GM21367 (cell line): Measurements from ENCODE around the gene DGKQ.

Source experiments
- ATAC-seq: cut with Tn5 transposase; IDR thresholded peaks from one replicate; pipeline ENCODE4 v1.9.1; 2021; ENCODE audit not compliant: unreplicated experiment

DGKQ gene, protein sequence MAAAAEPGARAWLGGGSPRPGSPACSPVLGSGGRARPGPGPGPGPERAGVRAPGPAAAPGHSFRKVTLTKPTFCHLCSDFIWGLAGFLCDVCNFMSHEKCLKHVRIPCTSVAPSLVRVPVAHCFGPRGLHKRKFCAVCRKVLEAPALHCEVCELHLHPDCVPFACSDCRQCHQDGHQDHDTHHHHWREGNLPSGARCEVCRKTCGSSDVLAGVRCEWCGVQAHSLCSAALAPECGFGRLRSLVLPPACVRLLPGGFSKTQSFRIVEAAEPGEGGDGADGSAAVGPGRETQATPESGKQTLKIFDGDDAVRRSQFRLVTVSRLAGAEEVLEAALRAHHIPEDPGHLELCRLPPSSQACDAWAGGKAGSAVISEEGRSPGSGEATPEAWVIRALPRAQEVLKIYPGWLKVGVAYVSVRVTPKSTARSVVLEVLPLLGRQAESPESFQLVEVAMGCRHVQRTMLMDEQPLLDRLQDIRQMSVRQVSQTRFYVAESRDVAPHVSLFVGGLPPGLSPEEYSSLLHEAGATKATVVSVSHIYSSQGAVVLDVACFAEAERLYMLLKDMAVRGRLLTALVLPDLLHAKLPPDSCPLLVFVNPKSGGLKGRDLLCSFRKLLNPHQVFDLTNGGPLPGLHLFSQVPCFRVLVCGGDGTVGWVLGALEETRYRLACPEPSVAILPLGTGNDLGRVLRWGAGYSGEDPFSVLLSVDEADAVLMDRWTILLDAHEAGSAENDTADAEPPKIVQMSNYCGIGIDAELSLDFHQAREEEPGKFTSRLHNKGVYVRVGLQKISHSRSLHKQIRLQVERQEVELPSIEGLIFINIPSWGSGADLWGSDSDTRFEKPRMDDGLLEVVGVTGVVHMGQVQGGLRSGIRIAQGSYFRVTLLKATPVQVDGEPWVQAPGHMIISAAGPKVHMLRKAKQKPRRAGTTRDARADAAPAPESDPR

DNA sequence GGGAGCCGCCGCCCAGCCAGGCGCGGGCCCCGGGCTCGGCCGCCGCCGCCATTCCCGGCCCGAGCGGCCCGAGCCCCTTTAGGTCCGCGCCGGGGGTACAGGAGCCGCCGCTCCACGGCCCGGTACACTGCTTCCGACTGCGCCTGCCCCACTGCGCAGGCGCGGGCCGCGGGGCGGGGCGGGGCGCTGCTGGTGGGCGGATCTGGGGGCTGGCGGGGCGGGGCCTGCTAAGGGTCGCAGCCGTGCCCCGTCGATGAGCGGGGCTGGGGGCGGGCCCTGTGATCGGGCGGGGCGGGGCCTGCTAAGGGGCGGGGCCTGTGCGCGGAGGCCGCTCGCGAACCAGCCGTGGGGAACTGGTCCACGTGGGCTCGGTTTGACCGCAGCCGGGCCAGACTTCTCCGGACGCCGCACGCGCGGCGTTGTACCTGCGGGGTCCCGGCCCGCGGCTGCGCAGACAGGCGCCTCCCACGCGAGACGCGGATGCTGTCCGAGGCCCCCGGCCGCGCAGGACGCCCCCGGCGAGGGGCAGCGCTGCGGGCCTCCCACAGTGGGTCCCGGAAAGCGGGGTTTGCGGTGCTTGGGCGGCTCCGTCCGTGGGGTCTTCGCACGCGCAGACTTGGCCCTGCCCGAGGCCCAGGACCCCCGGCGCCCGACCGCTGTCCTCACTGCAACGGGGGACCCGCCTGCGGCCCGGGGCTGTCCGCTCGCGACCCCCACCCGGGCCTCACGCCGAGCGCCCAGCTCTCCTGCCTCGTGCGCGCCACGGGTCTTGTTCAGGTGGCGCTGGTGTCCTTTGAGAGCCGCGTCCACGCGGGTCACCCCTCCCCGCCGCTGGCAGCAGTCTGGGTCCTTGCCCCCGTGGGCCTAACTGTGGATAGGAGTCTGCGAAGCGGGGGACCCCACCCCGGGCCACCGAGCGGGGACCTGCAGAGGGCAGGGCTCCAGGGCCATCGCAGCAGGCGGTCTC is at the start of gene DGKQ:
Gene DGKQ, minus strand, starts transcription at position 139 of the 967 bp plus-strand sequence. Its CDS starts 87 bp downstream, at position 52.
- peak; percentile 52 for ATAC-seq

DNA sequence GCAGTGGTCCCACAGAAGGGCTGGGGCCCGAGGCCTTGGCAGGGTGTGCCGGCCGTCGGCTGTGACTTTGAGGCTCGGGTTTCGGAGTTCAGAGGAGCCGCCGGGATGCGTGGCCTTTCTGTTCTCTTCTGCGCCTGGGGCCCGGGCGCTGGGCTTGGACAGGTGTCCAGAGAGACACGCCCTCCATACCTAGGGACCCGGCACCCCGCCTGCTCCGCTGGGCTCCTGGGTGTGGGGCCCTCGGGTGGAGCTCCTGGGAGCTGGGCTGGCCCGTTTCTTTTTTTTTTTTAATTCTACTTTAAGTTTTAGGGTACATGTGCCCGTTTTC is 49.3 kb upstream of the DGKQ start:
- no peak for ATAC-seq

DNA sequence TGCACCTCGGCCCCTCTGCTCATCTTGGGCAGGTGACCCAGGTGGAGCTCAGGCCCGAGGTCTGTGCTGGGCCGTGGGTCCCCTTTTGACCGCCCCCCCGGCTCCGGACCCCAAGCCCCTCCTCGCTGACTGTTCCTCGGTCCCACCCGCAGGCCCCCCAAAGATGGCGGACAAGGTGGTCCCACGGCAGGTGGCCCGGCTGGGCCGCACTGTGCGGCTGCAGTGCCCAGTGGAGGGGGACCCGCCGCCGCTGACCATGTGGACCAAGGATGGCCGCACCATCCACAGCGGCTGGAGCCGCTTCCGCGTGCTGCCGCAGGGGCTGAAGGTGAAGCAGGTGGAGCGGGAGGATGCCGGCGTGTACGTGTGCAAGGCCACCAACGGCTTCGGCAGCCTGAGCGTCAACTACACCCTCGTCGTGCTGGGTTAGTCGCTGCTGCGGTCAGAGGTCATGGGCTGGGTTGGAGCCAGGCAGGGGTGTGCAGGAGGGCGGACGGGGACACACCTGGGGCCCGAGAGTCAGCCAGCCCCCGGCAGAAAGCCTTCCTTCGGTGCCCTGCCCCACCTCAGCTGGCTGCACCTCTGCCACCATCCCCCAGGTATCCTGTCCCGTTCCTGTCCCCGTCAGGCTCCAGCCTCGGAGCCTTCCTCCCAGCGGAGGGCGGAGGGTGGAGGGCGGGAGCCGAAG is 48.8 kb upstream of the DGKQ start:
- no peak for ATAC-seq

DNA sequence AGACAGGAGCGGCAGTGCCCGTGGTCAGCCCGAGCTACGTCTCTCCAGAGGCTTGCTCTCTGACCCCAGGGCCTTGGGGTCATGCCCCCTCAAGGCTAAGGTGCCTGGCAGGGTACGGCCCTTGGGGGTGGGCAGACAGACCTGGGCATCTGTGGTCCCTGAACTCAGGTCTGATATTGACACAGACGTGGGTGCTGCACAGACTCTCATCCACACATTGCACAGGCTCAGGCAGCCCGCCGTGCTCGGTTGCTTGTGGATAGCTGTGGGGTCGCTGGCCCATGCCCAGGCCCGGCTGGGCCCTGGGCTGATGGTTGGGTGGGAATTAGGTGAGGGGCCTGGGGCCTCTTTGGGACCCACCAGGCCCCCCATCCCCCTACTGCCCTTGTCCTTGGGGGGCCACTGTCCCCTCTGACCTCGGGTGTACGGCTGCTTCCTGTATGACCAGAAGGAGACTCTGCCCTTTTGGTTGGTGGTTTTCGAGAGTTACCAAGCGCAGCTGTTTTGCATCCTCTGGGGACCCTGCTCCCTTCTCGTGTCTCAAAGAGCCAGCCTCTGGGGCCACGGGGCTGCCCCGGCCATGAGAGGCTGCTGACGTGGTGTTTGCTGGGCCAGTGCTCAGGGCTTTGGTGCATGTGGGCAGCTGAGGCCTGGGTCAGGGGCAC is 48.1 kb upstream of the DGKQ start:
- ATAC-seq: peak; percentile 50

DNA sequence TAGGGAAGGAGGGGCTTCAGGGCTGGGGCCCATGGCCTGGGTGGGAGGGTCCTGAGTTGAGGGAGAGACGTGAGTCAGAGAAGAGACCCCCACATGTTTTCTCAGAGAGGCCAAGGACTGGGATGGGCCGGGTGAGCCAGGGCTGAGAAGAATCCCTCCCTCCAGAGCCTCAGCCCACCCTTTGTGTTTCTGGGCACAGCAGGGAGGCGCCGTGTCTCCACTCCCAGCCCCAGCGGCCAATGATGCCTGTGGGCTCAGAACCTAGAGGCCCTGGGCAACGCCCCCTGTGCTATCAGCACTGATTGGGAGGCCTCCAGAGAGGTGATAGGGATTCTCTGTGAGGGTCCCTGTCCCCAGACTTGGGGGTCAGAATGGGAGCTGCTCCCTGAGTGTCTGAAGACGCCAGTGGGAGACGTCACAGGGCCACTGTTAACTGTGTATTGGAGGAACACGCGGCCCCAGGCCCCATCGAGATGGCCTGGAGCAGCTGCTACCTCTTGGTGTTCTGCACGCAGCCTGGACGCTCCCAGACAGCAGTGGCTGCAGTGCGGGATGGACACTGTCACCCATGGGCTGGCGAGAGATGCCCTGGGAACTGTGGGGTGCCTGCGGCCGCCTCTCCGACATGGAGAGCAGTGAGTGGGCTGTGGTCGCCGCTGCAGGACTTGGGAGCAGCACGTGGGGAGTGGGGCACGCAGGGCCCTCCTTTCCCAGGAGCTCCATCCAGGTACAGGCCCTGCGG is 46.5 kb upstream of the DGKQ start:
- no peak for ATAC-seq

DNA sequence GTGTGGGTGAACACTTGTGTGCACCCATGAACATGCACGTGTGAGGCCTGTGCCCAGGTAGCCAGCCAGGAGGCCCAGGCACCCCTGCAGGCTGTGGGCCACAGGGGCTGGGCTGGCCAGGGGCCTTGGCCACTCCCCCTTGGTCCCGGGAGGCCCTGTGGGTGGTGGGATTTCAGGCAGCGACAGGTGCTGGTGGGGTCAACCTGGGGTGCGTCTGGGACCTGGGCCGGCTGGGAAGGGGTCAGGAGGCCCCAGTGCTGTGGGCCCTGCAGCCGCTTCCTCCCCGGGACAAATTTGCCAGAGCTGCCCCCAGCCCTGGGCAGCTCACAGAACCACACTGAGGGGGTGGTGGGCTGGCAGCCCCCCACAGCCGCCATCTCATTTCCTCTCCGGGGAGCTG is 46.0 kb upstream of the DGKQ start:
- no peak for ATAC-seq

DNA sequence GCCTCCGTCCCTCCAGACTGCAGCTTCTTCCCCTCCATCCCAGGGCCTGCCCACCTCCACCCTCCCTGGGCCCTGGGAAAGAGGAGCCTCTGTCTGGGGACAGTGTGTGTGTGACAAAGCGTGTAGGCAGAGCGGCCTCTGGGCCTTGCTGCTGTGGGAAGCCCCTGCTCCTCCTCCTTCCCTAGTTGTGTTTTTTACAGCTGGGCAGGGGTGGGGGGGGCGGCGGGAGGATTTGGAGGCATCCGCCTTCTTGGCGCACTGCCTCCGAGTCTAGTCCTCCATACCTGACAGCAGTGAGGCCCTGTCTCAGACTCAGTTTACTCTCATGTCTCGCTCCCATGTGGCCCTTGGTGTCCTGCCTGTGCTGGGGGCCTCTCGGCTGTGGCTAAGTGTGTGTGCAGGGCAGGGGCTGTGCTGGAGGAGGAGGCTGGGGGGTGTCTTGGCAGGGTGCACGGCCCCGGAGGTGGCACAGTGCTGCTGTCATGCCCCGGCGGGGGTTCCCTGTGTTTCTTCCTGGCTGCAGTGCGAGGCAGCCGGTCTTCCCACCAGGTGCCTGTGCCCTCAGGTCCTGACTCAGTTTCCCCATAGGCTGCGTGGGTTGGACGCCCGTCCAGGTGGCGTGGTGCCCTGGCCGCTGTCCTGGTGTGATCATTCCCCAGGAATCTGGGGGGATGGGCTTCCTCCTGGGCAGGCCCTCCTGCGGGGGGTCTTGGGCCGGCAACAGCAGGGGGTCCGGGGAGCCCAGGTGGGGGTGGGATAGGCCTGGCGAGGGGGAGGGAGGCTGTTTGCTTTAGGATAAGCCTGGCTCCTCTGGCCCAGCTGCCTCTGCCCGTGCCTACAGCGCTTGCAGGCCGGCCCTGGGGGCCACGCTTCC is 45.0 kb upstream of the DGKQ start:
- no peak for ATAC-seq

DNA sequence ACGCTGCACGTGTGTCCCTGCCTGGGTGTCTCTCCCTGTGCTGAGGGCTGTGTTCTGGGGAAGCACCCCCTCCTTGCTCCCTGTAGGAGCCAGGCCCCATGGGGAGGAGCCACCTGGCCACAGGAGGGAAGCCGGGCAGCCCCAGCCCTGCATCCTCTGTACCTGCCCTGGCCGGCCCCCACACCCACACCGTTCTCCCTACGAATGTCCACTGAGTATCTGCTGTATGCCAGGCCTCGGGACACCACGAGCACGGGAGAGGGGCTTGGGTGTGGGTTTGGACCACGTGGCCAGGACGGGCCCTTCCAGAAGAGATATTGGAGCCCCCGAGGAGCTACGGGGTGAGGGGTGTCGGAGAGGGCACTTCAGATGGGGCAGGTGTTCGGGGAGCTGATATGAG is 44.3 kb upstream of the DGKQ start:
- ATAC-seq: no peak

DNA sequence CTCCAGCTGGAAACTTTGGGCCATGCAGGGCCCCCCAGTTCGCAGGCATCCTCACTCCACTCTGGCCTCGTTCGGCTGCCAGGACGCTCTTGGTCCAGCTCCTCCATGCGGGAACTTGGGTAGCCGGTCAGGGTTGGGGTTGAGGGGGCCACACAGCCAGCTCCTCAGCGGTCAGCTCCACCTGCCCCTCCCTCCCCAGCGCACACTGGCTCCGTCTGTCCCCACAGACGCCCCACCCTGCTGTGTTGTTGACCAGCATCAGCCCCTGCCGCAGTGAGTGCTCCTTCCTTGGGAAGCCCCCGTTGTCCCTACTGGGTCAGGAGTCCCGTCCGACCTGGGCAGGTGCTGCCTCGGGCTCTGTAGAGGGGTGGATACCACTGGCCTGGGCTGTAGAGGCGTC is 43.8 kb upstream of the DGKQ start:
- ATAC-seq: no peak

DNA sequence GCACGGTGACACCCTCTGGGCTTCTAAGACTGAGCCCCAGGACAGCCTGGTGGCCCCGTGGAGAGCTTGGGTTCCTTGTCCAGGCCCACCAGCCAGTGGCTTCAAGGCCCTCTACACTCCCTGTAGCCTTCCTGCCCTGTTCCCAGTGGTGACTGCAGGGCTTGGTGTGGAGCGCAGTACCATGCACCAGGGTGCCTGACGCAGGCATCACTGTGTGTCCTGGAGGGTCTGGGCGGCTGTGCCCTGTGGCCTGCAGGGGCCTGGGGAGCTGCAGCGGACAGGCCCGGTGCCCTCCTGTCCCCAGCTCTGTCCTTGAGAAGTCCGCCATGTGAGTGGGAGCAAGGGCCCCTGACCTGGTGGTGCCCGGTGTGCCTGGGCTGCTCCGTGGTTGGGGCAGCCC is 42.4 kb upstream of the DGKQ start:
- ATAC-seq: no peak

DNA sequence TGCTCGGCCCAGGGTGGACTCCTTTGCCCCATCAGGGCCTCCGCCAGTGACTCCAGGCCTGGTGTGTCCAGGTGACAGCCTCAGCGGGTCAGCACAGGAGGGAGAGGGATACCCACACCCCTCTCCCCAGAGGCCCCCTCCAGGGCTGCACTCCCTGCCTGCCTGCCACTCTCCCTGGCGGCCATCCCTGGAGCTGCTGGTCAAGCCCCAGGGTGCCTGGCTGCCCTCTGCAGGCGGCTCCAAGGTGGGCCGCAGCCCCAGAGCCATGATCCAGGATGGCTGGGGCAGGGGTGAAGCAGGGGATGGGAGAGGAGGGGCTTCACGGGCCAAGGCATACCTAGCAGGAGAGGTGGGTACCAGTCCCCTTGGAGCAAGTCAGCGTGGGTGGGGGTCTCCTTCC is 41.8 kb upstream of the DGKQ start:
- ATAC-seq: no peak

DNA sequence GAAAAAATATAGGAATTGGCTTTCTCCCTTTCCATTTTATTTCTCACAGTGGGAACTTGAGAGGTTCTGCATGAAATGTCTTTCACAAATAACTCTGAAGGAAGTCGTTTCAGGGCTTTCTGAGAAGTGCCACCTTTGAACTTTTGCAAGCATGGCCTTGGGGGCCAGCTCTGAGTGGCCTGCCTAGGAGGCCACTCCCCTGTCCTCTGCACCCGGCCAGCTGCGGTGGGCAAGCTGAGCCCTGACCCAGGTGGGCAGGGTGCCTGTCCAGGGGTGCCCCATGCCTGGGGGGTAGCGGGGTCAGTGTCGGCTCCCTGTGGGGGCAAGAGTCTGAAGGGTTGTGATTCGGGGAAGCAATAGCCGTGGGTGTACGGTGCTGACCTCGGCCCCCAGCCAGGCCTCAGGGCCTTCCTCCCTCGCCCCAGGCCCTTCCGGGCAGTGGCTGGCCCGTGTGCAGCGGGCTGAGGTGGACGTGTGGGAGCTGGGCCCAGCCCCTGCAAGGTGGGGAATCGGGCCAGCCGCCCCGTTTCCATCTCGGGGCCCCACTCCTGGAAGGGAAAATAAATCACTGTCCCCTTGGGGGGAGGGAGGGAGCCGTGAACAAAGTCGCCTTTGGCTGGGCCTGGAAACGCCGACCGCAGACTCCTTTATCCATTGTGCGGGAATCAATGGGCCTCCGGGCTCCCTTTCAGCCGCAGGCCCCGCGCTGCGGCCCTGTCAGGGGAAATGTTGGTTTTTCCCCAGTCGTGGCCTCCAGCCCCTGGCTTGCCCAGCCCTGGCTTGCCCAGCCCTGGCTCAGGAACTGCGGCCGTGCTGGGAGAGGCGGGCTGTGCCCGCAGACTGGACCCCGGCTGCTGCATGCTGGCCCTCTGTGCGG is 41.2 kb upstream of the DGKQ start:
- ATAC-seq: no peak

DNA sequence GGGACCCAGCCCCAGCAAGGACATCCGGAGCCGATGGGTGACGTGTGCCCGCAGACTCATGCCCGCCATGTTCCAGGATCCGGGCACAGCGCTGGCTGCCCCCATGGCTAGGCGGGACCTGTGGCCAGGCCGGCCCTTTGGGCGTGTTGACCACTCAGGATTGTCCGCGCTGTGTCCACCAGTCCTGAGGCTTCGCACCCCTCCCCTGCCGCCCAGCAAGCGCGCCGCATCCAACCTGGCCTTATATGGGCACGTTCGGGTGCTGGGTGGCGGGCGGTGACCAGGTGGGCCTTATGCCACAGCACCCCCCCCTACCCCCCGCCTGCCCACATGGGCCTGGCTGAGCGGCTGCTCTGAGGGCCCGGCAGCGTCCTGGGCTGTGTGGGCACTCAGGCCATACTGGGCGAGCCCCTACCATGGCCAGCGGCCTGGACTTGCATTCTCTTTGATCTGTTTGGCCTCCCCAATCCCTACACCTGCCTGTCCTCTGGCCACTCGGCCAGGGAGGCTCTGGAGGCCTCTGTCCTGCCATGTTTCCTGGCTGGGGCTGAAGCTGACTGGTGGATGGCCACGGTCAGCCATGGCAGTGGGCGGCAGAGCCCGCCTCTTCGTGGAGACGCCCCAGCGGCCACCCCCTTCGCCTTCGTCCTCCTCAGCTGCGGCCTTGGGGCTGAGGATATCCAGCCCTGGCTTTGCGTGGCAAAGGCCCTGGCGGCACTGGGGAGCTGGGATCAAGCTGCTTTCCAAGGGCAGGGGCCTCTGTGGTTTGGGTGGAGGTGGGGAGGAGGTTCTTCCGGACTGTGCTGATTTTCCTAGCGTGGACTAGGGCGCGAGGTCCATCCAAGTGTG is 40.1 kb upstream of the DGKQ start:
- no peak for ATAC-seq

DNA sequence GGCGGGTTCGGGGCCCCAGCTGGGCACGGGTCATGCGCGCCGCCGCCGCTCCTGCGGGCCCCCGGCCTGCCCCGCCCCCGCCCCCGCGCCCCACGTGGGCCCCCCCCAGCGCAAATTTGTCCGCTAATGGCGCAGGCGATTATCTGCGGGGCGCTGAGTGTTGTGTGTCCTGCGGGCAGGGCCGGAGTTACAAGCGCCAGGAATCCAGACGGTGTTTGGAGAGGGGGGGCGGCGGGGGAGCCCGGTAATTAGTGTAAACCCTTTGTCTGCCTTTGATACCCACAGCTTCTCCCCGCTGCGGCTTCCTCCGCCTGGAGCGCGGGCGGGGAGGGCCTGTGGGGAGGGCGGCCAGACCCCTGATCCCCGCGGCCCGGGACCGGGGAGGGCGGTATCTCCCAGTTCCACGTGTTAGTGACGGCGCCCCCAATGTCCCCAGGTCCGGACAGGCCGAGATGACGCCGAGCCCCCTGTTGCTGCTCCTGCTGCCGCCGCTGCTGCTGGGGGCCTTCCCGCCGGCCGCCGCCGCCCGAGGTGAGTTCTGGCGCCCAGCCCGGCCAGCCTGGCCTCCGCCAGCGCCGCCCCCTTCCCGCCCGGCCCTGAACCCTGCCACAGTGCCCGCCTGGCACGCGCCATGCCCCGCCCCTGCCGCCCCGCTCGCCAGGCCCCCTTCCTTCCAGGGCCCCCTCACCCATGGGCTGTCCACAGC is 38.8 kb upstream of the DGKQ start:
- ATAC-seq: no peak

DNA sequence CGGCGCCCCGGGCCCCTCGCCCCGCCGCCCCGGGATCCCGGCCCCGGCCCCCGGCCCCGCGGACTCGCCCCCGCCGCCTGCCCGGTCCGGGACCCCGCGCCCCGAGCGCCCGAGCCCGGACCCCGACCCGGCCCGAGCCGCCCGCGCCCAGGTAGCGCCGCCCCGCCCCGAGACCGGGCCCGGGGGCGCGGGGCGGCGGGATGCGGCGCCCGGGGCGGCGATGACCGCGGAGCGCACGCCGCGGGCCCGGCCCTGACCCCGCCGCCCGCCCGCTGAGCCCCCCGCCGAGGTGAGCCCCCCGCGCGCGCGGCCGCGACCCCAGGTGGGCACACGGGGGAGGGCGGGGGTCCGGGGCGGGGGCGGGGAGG is 38.3 kb upstream of the DGKQ start:
- no peak for ATAC-seq
